ENCODE data around the gene ZNF18. TPM values are rescaled to one million over a fixed set of nuclear protein-coding genes. Genes with fewer than 3 reads are reported as not detected.

The ZNF18 gene
- total RNA-seq (1 to 10 TPM; 6.2 to 7.0 TPM), polyA plus RNA-seq (ENCODE audit: insufficient read length in 6 of 6) (10 to 100 TPM in 2 of 6 donors, 1 to 10 TPM in 4; 8.9 to 10.1 (median 9.3) TPM)
- long read RNA-seq, donor 1, partial matches to known transcripts: 0 of 1 reads
- long read RNA-seq, donor 1, other reads (novel, unspliced or antisense): 0 of 1 reads
- long read RNA-seq, donor 2: 0 reads
- long read RNA-seq, donor 3, partial matches to known transcripts: 0 of 3 reads
- long read RNA-seq, donor 3, other reads (novel, unspliced or antisense): 0 of 3 reads
- long read RNA-seq, donor 4, partial matches to known transcripts: 0 of 1 reads
- long read RNA-seq, donor 4, other reads (novel, unspliced or antisense): 1 of 1 reads
- long read RNA-seq, donor 5, partial matches to known transcripts: 0 of 2 reads
- long read RNA-seq, donor 5, other reads (novel, unspliced or antisense): 0 of 2 reads
- long read RNA-seq, donor 6, partial matches to known transcripts: 0 of 1 reads
- long read RNA-seq, donor 6, other reads (novel, unspliced or antisense): 0 of 1 reads
- long read RNA-seq, donor 7, partial matches to known transcripts: 0 of 1 reads
- long read RNA-seq, donor 7, other reads (novel, unspliced or antisense): 0 of 1 reads
- long read RNA-seq, donor 8: 0 reads
- long read RNA-seq, donor 9: 0 reads
- long read RNA-seq, donor 10, partial matches to known transcripts: 0 of 6 reads
- long read RNA-seq, donor 10, other reads (novel, unspliced or antisense): 4 of 6 reads
- long read RNA-seq, donor 11: 0 reads
- long read RNA-seq, donor 12, partial matches to known transcripts: 0 of 1 reads
- long read RNA-seq, donor 12, other reads (novel, unspliced or antisense): 0 of 1 reads

- no peak for TF ChIP-seq CTCF (IDR thresholded peaks at IDR 0.05)
- H3K27me3 ChIP-seq: no peaks in the 10 kb centered on the region
- H3K27ac ChIP-seq: peak within 1 kb of the TSS; percentile 88 to 96
- peak within 1 kb of the TSS; percentile 68 to 72 for H3K4me3 ChIP-seq
- H3K4me1 ChIP-seq: no peaks in the 10 kb centered on the region
- DNase-seq: peak; percentile 92 to 99 (median 98)
- H3K36me3 ChIP-seq: peaks cover 0 to 6% of the 10 kb centered on the region in 2 donors
- H3K9me3 ChIP-seq: no peaks in the 10 kb centered on the region
- intact Hi-C loops (cut with DNase I): no loop called here
- ATAC-seq: peak; percentile 98
Observed at GRCh38 chr17:11997147-11997971, at the start of gene ZNF18. TSS of gene ZNF18 (minus strand) at chr17:11997475. CDS start at chr17:11992829, 4,646 bp downstream.

GRCh38 chr17:12046786-12047185 is 49.5 kb upstream of the ZNF18 start:
- ATAC-seq: no peak
- no peaks in the 10 kb centered on the region for H3K27me3 ChIP-seq
- no peaks in the 10 kb centered on the region for H3K36me3 ChIP-seq
- DNase-seq: no peak
- H3K4me1 ChIP-seq: peaks cover 0 to 14% of the 10 kb centered on the region in 2 donors
- intact Hi-C loops (cut with DNase I): no loop called here
- TF ChIP-seq CTCF (IDR thresholded peaks at IDR 0.05): no peak
- H3K9me3 ChIP-seq: no peaks in the 10 kb centered on the region
- H3K4me3 ChIP-seq: no peak overlapping the region
- no peak overlapping the region for H3K27ac ChIP-seq

- TF ChIP-seq CTCF (IDR thresholded peaks at IDR 0.05): no peak
- Histone ChIP-seq H3K4me3 (no peak overlapping the region), H3K9me3 (no peaks in the 10 kb centered on the region), H3K27ac (no peak overlapping the region), H3K4me1 (peaks cover 0 to 8% of the 10 kb centered on the region in 2 donors), H3K36me3 (no peaks in the 10 kb centered on the region), H3K27me3 (no peaks in the 10 kb centered on the region)
- intact Hi-C loops (cut with DNase I): no loop called here
- no peak for DNase-seq
- ATAC-seq: no peak
Observed at GRCh38 chr17:12043702-12044101, 46.4 kb upstream of the ZNF18 start.

- no peak for TF ChIP-seq CTCF (IDR thresholded peaks at IDR 0.05)
- no peaks in the 10 kb centered on the region for H3K27me3 ChIP-seq
- no peak overlapping the region for H3K4me3 ChIP-seq
- no peak overlapping the region for H3K27ac ChIP-seq
- H3K4me1 ChIP-seq: peaks cover 0 to 3% of the 10 kb centered on the region in 2 donors
- no peaks in the 10 kb centered on the region for H3K9me3 ChIP-seq
- ATAC-seq (no peak), DNase-seq (no peak)
- intact Hi-C loops (cut with DNase I): no loop called here
- no peaks in the 10 kb centered on the region for H3K36me3 ChIP-seq
Observed at GRCh38 chr17:12041312-12041711, 44.0 kb upstream of the ZNF18 start.
